GM12878 (cell line): ENCODE measurements around the gene VPS25. TPM values are rescaled to one million over a fixed set of nuclear protein-coding genes. Genes with fewer than 3 reads are reported as not detected.

Source experiments
- ESRRA ChIP-seq: IDR thresholded peaks from 2 replicates; pipeline ENCODE4 v1.6.1; 2012; ENCODE audit warnings: mild to moderate bottlenecking, low read length, improper control_type of control experiment
- ETV6 ChIP-seq, 2 experiments: fragments of 450-650 bp in 1 of 2; IDR thresholded peaks in 1 of 2; conservative IDR thresholded peaks in 1 of 2; 2 replicates each; pipeline ENCODE4 v1.6.1; 2014; ENCODE audit warnings: antibody characterized with exemption in 1 of 2, borderline replicate concordance in 1 of 2, low read depth in 1 of 2, mild to moderate bottlenecking in 1 of 2, moderate library complexity in 1 of 2
- IRF3 ChIP-seq: fragments of 450-650 bp; IDR thresholded peaks from 2 replicates; pipeline ENCODE4 v1.6.1; 2014; ENCODE audit warnings: mild to moderate bottlenecking
- IRF4 ChIP-seq: IDR thresholded peaks from 2 replicates; pipeline ENCODE4 v1.6.1; 2011; ENCODE audit warnings: low read depth, low read length
- POLR2A ChIP-seq: IDR thresholded peaks from 2 replicates; pipeline ENCODE4 v1.6.1; 2011; ENCODE audit warnings: low read depth, mild to moderate bottlenecking, low read length
- YY1 ChIP-seq: IDR thresholded peaks from 2 replicates; pipeline ENCODE4 v1.6.1; 2011; ENCODE audit warnings: low read depth, mild to moderate bottlenecking, low read length
- ZNF687 ChIP-seq: fragments of 450-650 bp; IDR thresholded peaks from 2 replicates; pipeline ENCODE4 v1.6.1; 2017; ENCODE audit warnings: mild to moderate bottlenecking, moderate library complexity
- polyA plus RNA-seq, 11 experiments: library from polyadenylated mRNA; depleted of rRNA in 4 of 11; unstranded in 6 of 11; stranded (reverse) in 5 of 11; fragments of >200 nt; fragmentation: Nextera tagmentation in 4 of 11; fragmentation: Illumina TruSeq in 1 of 11; extraction: Ambion mirVana in 4 of 11; extraction: Trizol in 1 of 11; gene quantifications; 1 replicate in 1 of 11; 2 replicates in 10 of 11; pipeline versions ENCODE4 v1.2.1 to v1.2.3, GENCODE V29; 2011 to 2016; ENCODE audit warnings: inconsistent platforms in 2 of 11, missing spikeins in 2 of 11, low read depth in 1 of 11
- total RNA-seq, 4 experiments: library from RNA; depleted of rRNA in 3 of 4; stranded (reverse); fragments of >200 nt in 3 of 4; fragmentation: Illumina TruSeq in 1 of 4; extraction: Trizol in 1 of 4; gene quantifications; 2 replicates each; pipeline versions ENCODE4 v1.2.1 to v1.2.3, GENCODE V29; 2013 to 2021
- TF ChIP-seq, protein P1 (sequence below): fragments of 450-650 bp; formaldehyde crosslinking; IDR thresholded peaks from 2 replicates; pipeline ENCODE4 v1.5.0; 2022; ENCODE audit warnings: mild to moderate bottlenecking, missing genetic modification characterization

Gene VPS25
- total and polyA plus RNA-seq, 10 of the 15 experiments (the other 5 are each of a cell fraction or from before 2014, with no cell fraction given), result 92.7 to 185 (median 136) TPM

DNA sequence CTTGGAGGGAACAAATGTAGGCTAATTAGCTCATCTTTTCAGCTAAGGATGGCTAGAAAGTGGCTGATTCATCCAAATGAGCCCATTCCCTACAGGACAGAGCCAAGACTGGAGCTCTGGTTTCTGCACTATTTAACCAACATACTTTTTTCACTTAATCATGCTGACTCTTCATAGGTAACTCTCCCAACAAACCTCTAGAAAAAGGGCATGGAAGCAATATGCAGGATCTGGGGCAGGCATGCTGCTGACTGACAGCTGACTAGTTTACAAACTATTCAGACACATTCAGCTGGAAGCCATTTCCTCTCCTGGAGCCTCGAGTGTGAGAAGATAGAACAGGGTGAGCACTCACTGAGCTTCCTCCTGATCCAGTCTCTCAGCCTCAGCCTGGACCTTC lies 44.6 kb downstream of the VPS25 start (continued):
- no peak for TF ChIP-seq ETV6 (conservative IDR thresholded peaks at IDR 0.05 in 1 of 2, IDR thresholded peaks at IDR 0.05 in 1 of 2; ENCODE audit: borderline replicate concordance in 1 of 2, low read depth in 1 of 2)
- no peak for TF ChIP-seq ZNF687
- TF ChIP-seq IRF4, result no peak
- no peak for TF ChIP-seq IRF3
- no peak for TF ChIP-seq POLR2A
- no peak for TF ChIP-seq YY1
- TF ChIP-seq, protein P1, sequence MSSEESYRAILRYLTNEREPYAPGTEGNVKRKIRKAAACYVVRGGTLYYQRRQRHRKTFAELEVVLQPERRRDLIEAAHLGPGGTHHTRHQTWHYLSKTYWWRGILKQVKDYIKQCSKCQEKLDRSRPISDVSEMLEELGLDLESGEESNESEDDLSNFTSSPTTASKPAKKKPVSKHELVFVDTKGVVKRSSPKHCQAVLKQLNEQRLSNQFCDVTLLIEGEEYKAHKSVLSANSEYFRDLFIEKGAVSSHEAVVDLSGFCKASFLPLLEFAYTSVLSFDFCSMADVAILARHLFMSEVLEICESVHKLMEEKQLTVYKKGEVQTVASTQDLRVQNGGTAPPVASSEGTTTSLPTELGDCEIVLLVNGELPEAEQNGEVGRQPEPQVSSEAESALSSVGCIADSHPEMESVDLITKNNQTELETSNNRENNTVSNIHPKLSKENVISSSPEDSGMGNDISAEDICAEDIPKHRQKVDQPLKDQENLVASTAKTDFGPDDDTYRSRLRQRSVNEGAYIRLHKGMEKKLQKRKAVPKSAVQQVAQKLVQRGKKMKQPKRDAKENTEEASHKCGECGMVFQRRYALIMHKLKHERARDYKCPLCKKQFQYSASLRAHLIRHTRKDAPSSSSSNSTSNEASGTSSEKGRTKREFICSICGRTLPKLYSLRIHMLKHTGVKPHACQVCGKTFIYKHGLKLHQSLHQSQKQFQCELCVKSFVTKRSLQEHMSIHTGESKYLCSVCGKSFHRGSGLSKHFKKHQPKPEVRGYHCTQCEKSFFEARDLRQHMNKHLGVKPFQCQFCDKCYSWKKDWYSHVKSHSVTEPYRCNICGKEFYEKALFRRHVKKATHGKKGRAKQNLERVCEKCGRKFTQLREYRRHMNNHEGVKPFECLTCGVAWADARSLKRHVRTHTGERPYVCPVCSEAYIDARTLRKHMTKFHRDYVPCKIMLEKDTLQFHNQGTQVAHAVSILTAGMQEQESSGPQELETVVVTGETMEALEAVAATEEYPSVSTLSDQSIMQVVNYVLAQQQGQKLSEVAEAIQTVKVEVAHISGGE (CRISPR knock-in tag), result no peak
- TF ChIP-seq ESRRA, result no peak
